HCT116 (cell line): ENCODE results near the gene ADNP2.

Experiments used
- CTCF ChIP-seq, 3 experiments: fragments of 200-600 bp in 1 of 3; sonication (generic) in 1 of 3; IDR thresholded peaks in 2 of 3; conservative IDR thresholded peaks in 1 of 3; 2 replicates each; pipeline ENCODE4 v1.5.1; 2012 to 2017; ENCODE audit warnings: low read depth in 2 of 3, low read length in 2 of 3, antibody characterized with exemption in 1 of 3, borderline replicate concordance in 1 of 3, control low read depth in 1 of 3, mild to moderate bottlenecking in 1 of 3, mixed read lengths in 1 of 3, mixed run types in 1 of 3, moderate library complexity in 1 of 3; ENCODE audit not compliant: insufficient read depth in 1 of 3
- POLR2A ChIP-seq: IDR thresholded peaks from 2 replicates; pipeline ENCODE4 v1.7.0; 2011; ENCODE audit warnings: borderline replicate concordance; ENCODE audit not compliant: insufficient read depth, insufficient read length; ENCODE audit errors: extremely low read depth
- ZFX ChIP-seq: fragments of 450-650 bp; IDR thresholded peaks from 2 replicates; pipeline ENCODE4 v1.6.1; 2017

DNA sequence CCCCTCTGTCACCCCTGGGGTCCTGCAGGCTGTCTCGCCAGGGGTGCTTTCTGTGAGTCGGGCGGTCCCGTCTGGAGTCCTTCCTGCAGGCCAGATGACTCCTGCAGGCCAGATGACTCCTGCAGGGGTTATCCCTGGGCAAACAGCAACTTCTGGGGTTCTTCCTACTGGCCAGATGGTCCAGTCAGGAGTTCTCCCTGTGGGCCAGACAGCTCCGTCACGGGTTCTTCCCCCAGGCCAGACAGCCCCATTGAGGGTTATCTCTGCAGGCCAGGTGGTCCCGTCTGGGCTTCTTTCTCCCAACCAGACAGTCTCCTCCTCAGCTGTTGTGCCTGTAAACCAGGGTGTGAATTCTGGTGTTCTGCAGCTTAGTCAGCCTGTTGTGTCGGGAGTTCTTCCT lies 27.6 kb downstream of the ADNP2 start:
- TF ChIP-seq CTCF (IDR thresholded peaks at IDR 0.05 in 2 of 3, conservative IDR thresholded peaks at IDR 0.05 in 1 of 3; ENCODE audit: borderline replicate concordance in 1 of 3, insufficient read depth in 1 of 3, low read depth in 2 of 3, low read length in 2 of 3), result no peak
- TF ChIP-seq POLR2A, result no peak
- TF ChIP-seq ZFX, result no peak
